GM12878 (cell line): ENCODE results near the gene FXYD7. TPM values are rescaled to one million over a fixed set of nuclear protein-coding genes. Genes with fewer than 3 reads are reported as not detected.

Source experiments
- BACH1 ChIP-seq: fragments of 450-650 bp; IDR thresholded peaks from 2 replicates; pipeline ENCODE4 v1.6.1; 2017; ENCODE audit warnings: mild to moderate bottlenecking, borderline replicate concordance
- CBFB ChIP-seq: IDR thresholded peaks from 2 replicates; pipeline ENCODE4 v1.6.1; 2016; ENCODE audit warnings: antibody characterized with exemption, low read depth
- IKZF2 ChIP-seq, 2 experiments: fragments of 450-650 bp; IDR thresholded peaks; 2 replicates each; pipeline ENCODE4 v1.6.1; 2017; ENCODE audit warnings: mild to moderate bottlenecking in 2 of 2, moderate library complexity in 2 of 2
- MXI1 ChIP-seq: fragments of 150-350 bp; IDR thresholded peaks from 2 replicates; pipeline ENCODE4 v1.6.1; 2011; ENCODE audit warnings: low read depth, mild to moderate bottlenecking, inconsistent platforms, low read length, improper control_type of control experiment
- NFYA ChIP-seq: IDR thresholded peaks from 2 replicates; pipeline ENCODE4 v1.6.1; 2011; ENCODE audit warnings: low read depth, mild to moderate bottlenecking, low read length, improper control_type of control experiment, borderline replicate concordance
- POLR2AphosphoS2 ChIP-seq: IDR thresholded peaks from 2 replicates; pipeline ENCODE4 v1.6.1; 2011; ENCODE audit warnings: low read depth, mild to moderate bottlenecking, low read length, improper control_type of control experiment, moderate library complexity
- RAD51 ChIP-seq: fragments of 450-650 bp; IDR thresholded peaks from 2 replicates; pipeline ENCODE4 v1.6.1; 2016; ENCODE audit warnings: moderate library complexity, mild to moderate bottlenecking, inconsistent platforms
- RBBP5 ChIP-seq: fragments of 200-600 bp; sonication (generic); conservative IDR thresholded peaks from 2 replicates; pipeline ENCODE4 v1.6.1; 2016
- SMC3 ChIP-seq: IDR thresholded peaks from 2 replicates; pipeline ENCODE4 v1.6.1; 2011; ENCODE audit warnings: low read length, improper control_type of control experiment, borderline replicate concordance
- SPI1 ChIP-seq: IDR thresholded peaks from 2 replicates; pipeline ENCODE4 v1.6.1; 2011; ENCODE audit warnings: low read depth, mild to moderate bottlenecking, low read length, moderate library complexity, borderline replicate concordance; ENCODE audit not compliant: insufficient read depth
- TAF1 ChIP-seq: IDR thresholded peaks from 2 replicates; pipeline ENCODE4 v1.6.1; 2011; ENCODE audit warnings: mild to moderate bottlenecking, low read depth, low read length, borderline replicate concordance
- TARDBP ChIP-seq: IDR thresholded peaks from 2 replicates; pipeline ENCODE4 v1.6.1; 2016; ENCODE audit warnings: borderline replicate concordance
- YY1 ChIP-seq: IDR thresholded peaks from 2 replicates; pipeline ENCODE4 v1.6.1; 2011; ENCODE audit warnings: low read depth, mild to moderate bottlenecking, low read length
- ZNF274 ChIP-seq: IDR thresholded peaks from one replicate; pipeline ENCODE4 v1.8.0; 2011; ENCODE audit not compliant: insufficient read length, insufficient read depth
- ZNF622 ChIP-seq: fragments of 450-650 bp; IDR thresholded peaks from 2 replicates; pipeline ENCODE4 v1.6.1; 2017; ENCODE audit warnings: mild to moderate bottlenecking, inconsistent platforms
- polyA plus RNA-seq, 11 experiments: library from polyadenylated mRNA; depleted of rRNA in 4 of 11; unstranded in 6 of 11; stranded (reverse) in 5 of 11; fragments of >200 nt; fragmentation: Nextera tagmentation in 4 of 11; fragmentation: Illumina TruSeq in 1 of 11; extraction: Ambion mirVana in 4 of 11; extraction: Trizol in 1 of 11; gene quantifications; 1 replicate in 1 of 11; 2 replicates in 10 of 11; pipeline versions ENCODE4 v1.2.1 to v1.2.3, GENCODE V29; 2011 to 2016; ENCODE audit warnings: inconsistent platforms in 2 of 11, missing spikeins in 2 of 11, low read depth in 1 of 11
- total RNA-seq, 4 experiments: library from RNA; depleted of rRNA in 3 of 4; stranded (reverse); fragments of >200 nt in 3 of 4; fragmentation: Illumina TruSeq in 1 of 4; extraction: Trizol in 1 of 4; gene quantifications; 2 replicates each; pipeline versions ENCODE4 v1.2.1 to v1.2.3, GENCODE V29; 2013 to 2021
- TF ChIP-seq, protein P1 (sequence below): IDR thresholded peaks from 2 replicates; pipeline ENCODE4 v1.6.1; 2012; ENCODE audit warnings: low read depth, low read length, improper control_type of control experiment
- TF ChIP-seq, protein P2 (sequence below): IDR thresholded peaks from 2 replicates; pipeline ENCODE4 v1.6.1; 2011; ENCODE audit warnings: borderline replicate concordance, low read depth, mild to moderate bottlenecking, moderate library complexity, low read length; ENCODE audit not compliant: insufficient read depth, poor library complexity, severe bottlenecking
- TF ChIP-seq, protein P3 (sequence below): fragments of 450-650 bp; IDR thresholded peaks from 2 replicates; pipeline ENCODE4 v1.6.1; 2018; ENCODE audit warnings: borderline replicate concordance, mild to moderate bottlenecking; ENCODE audit not compliant: partially characterized antibody
- TF ChIP-seq, protein P4 (sequence below): fragments of 450-650 bp; formaldehyde crosslinking; IDR thresholded peaks from 2 replicates; pipeline ENCODE4 v1.4.0; 2022; ENCODE audit warnings: mild to moderate bottlenecking, moderate library complexity
- TF ChIP-seq, protein P5 (sequence below): fragments of 450-650 bp; formaldehyde crosslinking; IDR thresholded peaks from 2 replicates; pipeline ENCODE4 v1.5.0; 2022; ENCODE audit warnings: mild to moderate bottlenecking, missing genetic modification characterization

The FXYD7 gene
- total and polyA plus RNA-seq, 10 of the 15 experiments (the other 5 are each of a cell fraction or from before 2014, with no cell fraction given), result 0.07 to 0.28 (median 0.12) TPM; not detected in 7

DNA sequence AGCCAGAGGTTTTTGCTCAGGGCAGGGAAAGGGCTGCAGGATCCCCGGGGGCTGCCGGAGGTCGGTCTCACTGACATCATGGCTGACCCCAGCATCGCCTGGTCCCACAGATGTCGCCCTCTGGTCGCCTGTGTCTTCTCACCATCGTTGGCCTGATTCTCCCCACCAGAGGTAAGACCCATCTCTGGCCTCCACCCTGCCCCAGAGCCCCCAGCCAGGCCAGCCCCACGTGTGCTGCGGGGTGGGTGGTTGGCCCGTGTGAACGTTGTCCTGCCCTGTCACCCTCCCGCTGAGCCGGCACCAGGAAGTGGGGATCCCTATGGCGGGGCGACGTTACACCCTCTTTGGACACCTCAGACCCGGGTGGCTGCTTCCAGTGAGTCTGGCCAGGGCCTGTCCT is 12.4 kb downstream of the FXYD7 start (continued):
- no peak for TF ChIP-seq SPI1
- TF ChIP-seq TARDBP, result no peak
- TF ChIP-seq, protein P1, sequence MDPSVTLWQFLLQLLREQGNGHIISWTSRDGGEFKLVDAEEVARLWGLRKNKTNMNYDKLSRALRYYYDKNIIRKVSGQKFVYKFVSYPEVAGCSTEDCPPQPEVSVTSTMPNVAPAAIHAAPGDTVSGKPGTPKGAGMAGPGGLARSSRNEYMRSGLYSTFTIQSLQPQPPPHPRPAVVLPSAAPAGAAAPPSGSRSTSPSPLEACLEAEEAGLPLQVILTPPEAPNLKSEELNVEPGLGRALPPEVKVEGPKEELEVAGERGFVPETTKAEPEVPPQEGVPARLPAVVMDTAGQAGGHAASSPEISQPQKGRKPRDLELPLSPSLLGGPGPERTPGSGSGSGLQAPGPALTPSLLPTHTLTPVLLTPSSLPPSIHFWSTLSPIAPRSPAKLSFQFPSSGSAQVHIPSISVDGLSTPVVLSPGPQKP, result no peak
- TF ChIP-seq, protein P2, sequence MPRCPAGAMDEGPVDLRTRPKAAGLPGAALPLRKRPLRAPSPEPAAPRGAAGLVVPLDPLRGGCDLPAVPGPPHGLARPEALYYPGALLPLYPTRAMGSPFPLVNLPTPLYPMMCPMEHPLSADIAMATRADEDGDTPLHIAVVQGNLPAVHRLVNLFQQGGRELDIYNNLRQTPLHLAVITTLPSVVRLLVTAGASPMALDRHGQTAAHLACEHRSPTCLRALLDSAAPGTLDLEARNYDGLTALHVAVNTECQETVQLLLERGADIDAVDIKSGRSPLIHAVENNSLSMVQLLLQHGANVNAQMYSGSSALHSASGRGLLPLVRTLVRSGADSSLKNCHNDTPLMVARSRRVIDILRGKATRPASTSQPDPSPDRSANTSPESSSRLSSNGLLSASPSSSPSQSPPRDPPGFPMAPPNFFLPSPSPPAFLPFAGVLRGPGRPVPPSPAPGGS, result no peak
- no peak for TF ChIP-seq RAD51
- TF ChIP-seq SMC3, result no peak
- peak; percentile 67; the same call in 1 of the 2 replicates for TF ChIP-seq YY1
- TF ChIP-seq NFYA, result no peak
- TF ChIP-seq BACH1, result 0 out of 2 replicates have a peak, but pooled peaks have one; percentile 27
- no peak for TF ChIP-seq ZNF274
- TF ChIP-seq, protein P3, sequence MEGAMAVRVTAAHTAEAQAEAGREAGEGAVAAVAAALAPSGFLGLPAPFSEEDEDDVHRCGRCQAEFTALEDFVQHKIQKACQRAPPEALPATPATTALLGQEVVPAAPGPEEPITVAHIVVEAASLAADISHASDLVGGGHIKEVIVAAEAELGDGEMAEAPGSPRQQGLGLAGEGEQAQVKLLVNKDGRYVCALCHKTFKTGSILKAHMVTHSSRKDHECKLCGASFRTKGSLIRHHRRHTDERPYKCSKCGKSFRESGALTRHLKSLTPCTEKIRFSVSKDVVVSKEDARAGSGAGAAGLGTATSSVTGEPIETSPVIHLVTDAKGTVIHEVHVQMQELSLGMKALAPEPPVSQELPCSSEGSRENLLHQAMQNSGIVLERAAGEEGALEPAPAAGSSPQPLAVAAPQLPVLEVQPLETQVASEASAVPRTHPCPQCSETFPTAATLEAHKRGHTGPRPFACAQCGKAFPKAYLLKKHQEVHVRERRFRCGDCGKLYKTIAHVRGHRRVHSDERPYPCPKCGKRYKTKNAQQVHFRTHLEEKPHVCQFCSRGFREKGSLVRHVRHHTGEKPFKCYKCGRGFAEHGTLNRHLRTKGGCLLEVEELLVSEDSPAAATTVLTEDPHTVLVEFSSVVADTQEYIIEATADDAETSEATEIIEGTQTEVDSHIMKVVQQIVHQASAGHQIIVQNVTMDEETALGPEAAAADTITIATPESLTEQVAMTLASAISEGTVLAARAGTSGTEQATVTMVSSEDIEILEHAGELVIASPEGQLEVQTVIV, result no peak
- TF ChIP-seq, protein P4, sequence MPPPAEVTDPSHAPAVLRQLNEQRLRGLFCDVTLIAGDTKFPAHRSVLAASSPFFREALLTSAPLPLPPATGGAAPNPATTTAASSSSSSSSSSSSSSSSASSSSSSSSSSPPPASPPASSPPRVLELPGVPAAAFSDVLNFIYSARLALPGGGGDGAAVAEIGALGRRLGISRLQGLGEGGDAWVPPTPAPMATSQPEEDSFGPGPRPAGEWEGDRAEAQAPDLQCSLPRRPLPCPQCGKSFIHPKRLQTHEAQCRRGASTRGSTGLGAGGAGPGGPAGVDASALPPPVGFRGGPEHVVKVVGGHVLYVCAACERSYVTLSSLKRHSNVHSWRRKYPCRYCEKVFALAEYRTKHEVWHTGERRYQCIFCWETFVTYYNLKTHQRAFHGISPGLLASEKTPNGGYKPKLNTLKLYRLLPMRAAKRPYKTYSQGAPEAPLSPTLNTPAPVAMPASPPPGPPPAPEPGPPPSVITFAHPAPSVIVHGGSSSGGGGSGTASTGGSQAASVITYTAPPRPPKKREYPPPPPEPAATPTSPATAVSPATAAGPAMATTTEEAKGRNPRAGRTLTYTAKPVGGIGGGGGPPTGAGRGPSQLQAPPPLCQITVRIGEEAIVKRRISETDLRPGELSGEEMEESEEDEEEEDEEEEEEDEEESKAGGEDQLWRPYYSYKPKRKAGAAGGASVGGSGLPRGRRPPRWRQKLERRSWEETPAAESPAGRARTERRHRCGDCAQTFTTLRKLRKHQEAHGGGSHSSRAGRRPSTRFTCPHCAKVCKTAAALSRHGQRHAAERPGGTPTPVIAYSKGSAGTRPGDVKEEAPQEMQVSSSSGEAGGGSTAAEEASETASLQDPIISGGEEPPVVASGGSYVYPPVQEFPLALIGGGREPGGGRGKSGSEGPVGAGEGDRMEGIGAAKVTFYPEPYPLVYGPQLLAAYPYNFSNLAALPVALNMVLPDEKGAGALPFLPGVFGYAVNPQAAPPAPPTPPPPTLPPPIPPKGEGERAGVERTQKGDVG (CRISPR knock-in tag), result no peak
- TF ChIP-seq IKZF2 (IDR thresholded peaks at IDR 0.05), result no peak
- TF ChIP-seq POLR2AphosphoS2, result no peak
- TF ChIP-seq RBBP5, result no peak
- TF ChIP-seq TAF1, result no peak
- TF ChIP-seq MXI1, result 0 out of 2 replicates have a peak, but pooled peaks have one; percentile 48
- no peak for TF ChIP-seq ZNF622
- TF ChIP-seq CBFB, result no peak
- TF ChIP-seq, protein P5, sequence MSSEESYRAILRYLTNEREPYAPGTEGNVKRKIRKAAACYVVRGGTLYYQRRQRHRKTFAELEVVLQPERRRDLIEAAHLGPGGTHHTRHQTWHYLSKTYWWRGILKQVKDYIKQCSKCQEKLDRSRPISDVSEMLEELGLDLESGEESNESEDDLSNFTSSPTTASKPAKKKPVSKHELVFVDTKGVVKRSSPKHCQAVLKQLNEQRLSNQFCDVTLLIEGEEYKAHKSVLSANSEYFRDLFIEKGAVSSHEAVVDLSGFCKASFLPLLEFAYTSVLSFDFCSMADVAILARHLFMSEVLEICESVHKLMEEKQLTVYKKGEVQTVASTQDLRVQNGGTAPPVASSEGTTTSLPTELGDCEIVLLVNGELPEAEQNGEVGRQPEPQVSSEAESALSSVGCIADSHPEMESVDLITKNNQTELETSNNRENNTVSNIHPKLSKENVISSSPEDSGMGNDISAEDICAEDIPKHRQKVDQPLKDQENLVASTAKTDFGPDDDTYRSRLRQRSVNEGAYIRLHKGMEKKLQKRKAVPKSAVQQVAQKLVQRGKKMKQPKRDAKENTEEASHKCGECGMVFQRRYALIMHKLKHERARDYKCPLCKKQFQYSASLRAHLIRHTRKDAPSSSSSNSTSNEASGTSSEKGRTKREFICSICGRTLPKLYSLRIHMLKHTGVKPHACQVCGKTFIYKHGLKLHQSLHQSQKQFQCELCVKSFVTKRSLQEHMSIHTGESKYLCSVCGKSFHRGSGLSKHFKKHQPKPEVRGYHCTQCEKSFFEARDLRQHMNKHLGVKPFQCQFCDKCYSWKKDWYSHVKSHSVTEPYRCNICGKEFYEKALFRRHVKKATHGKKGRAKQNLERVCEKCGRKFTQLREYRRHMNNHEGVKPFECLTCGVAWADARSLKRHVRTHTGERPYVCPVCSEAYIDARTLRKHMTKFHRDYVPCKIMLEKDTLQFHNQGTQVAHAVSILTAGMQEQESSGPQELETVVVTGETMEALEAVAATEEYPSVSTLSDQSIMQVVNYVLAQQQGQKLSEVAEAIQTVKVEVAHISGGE, result no peak
